ENCODE measurements around the gene WDSUB1.

WDSUB1 gene

GRCh38 chr2:159225025-159226016, 61.2 kb downstream of the WDSUB1 start:
- DNase-seq (ENCODE audit: low read depth in 2 of 2): no peak

- no peak for DNase-seq (ENCODE audit: low read depth in 2 of 2)
These were observed 62.3 kb downstream of the WDSUB1 start for GRCh38 chr2:159224061-159224813.

GRCh38 chr2:159219394-159219998, 67.0 kb downstream of the WDSUB1 start:
- DNase-seq (ENCODE audit: low read depth in 2 of 2): no peak

- DNase-seq (ENCODE audit: low read depth in 2 of 2): no peak
These were observed 68.1 kb downstream of the WDSUB1 start for GRCh38 chr2:159218389-159218788.

- no peak for DNase-seq (ENCODE audit: low read depth in 2 of 2)
These were observed 68.8 kb downstream of the WDSUB1 start for GRCh38 chr2:159217676-159218075.

GRCh38 chr2:159215116-159215515, 71.4 kb downstream of the WDSUB1 start:
- DNase-seq (ENCODE audit: low read depth in 2 of 2): no peak

- no peak for DNase-seq (ENCODE audit: low read depth in 2 of 2)
These were observed 72.1 kb downstream of the WDSUB1 start for GRCh38 chr2:159214325-159214865.

- no peak for DNase-seq (ENCODE audit: low read depth in 2 of 2)
These were observed 73.2 kb downstream of the WDSUB1 start for GRCh38 chr2:159213296-159213695.

- DNase-seq (ENCODE audit: low read depth in 2 of 2): no peak
These were observed 74.8 kb downstream of the WDSUB1 start for GRCh38 chr2:159211447-159212396.

- DNase-seq (ENCODE audit: low read depth in 2 of 2): no peak
These were observed 76.9 kb downstream of the WDSUB1 start for GRCh38 chr2:159209341-159210306.

GRCh38 chr2:159208438-159208837, 78.1 kb downstream of the WDSUB1 start:
- no peak for DNase-seq (ENCODE audit: low read depth in 2 of 2)

GRCh38 chr2:159206736-159207380, 79.6 kb downstream of the WDSUB1 start:
- no peak for DNase-seq (ENCODE audit: low read depth in 2 of 2)

- no peak for DNase-seq (ENCODE audit: low read depth in 2 of 2)
These were observed 81.9 kb downstream of the WDSUB1 start for GRCh38 chr2:159204381-159205144.

GRCh38 chr2:159202568-159203071, 83.9 kb downstream of the WDSUB1 start:
- DNase-seq (ENCODE audit: low read depth in 2 of 2): peak; percentile 93 to 94

- DNase-seq (ENCODE audit: low read depth in 2 of 2): no peak
These were observed 85.0 kb downstream of the WDSUB1 start for GRCh38 chr2:159201360-159202063.

- DNase-seq (ENCODE audit: low read depth in 2 of 2): no peak
These were observed 86.0 kb downstream of the WDSUB1 start for GRCh38 chr2:159200498-159200897.

GRCh38 chr2:159199761-159200465, 86.6 kb downstream of the WDSUB1 start:
- DNase-seq (ENCODE audit: low read depth in 2 of 2): no peak

Measured in fibroblast of skin of left biceps (primary cell).